ENCODE results near the gene SH2D3C.

SH2D3C gene

DNA sequence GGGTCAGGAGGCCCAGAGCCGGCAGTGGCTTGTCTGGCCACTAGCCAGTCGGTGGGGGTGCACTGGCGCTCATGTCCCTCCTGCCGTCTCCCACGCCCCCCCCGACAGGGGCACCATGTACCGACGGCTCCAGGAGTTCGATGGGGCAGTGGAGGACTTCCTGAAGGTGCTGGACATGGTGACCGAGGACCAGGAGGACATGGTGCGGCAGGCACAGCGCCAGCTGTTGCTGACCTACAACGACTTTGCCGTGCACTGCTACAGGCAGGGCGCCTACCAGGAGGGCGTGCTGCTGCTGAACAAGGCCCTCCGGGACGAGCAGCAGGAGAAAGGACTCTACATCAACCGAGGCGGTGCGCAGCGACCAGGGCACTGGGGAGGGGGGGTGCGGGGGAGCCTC is 54.5 kb downstream of the SH2D3C start:
- Mint-ChIP-seq H3K36me3 (ENCODE audit: low read depth) (no peaks in the 10 kb centered on the region), H3K4me1 (no peaks in the 10 kb centered on the region), H3K27me3 (ENCODE audit: low read depth) (peaks cover 8% of the 10 kb centered on the region), H3K9me3 (no peaks in the 10 kb centered on the region), H3K4me3 (no peak overlapping the region), H3K27ac (no peak overlapping the region)
- no peak for TF ChIP-seq CTCF (IDR thresholded peaks at IDR 0.05; ENCODE audit: unreplicated experiment in 3 of 3)

GRCh38 chr9:127723444-127723843 is 55.0 kb downstream of the SH2D3C start:
- Mint-ChIP-seq H3K36me3 (ENCODE audit: low read depth) (no peaks in the 10 kb centered on the region), H3K27ac (no peak overlapping the region), H3K4me1 (no peaks in the 10 kb centered on the region), H3K27me3 (ENCODE audit: low read depth) (peaks cover 8% of the 10 kb centered on the region), H3K9me3 (no peaks in the 10 kb centered on the region), H3K4me3 (no peak overlapping the region)
- TF ChIP-seq CTCF (IDR thresholded peaks at IDR 0.05; ENCODE audit: unreplicated experiment in 3 of 3), result no peak

DNA sequence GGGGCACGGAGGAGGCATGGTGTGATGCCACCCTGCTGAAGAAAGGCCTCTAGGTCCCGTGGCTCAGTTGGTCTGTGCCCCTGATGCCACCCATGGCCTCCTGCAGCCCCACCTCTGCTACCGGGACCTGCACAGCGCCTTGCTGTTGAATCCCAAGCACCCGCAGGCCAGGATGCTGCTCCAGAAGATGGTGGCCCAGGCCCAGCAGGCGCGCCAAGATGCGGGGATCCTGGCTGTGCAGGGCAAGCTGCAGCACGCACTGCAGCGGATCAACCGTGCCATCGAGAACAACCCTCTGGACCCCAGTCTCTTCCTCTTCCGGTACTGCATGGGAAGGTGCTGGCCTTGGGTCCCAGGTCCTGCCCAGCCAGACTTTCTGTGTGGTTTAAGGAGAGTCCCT is 55.5 kb downstream of the SH2D3C start:
- Mint-ChIP-seq H3K27ac (no peak overlapping the region), H3K4me1 (no peaks in the 10 kb centered on the region), H3K36me3 (ENCODE audit: low read depth) (no peaks in the 10 kb centered on the region), H3K27me3 (ENCODE audit: low read depth) (peaks cover 8% of the 10 kb centered on the region), H3K4me3 (no peak overlapping the region), H3K9me3 (no peaks in the 10 kb centered on the region)
- TF ChIP-seq CTCF (IDR thresholded peaks at IDR 0.05; ENCODE audit: unreplicated experiment in 3 of 3), result no peak

GRCh38 chr9:127722055-127722745 is 56.3 kb downstream of the SH2D3C start:
- Mint-ChIP-seq H3K27ac (no peak overlapping the region), H3K9me3 (no peaks in the 10 kb centered on the region), H3K27me3 (ENCODE audit: low read depth) (peaks cover 8% of the 10 kb centered on the region), H3K4me3 (no peak overlapping the region), H3K36me3 (ENCODE audit: low read depth) (no peaks in the 10 kb centered on the region), H3K4me1 (no peaks in the 10 kb centered on the region)
- no peak for TF ChIP-seq CTCF (IDR thresholded peaks at IDR 0.05; ENCODE audit: unreplicated experiment in 3 of 3)

- H3K27me3 Mint-ChIP-seq (ENCODE audit: low read depth), result peaks cover 8% of the 10 kb centered on the region
- no peaks in the 10 kb centered on the region for H3K9me3 Mint-ChIP-seq
- no peaks in the 10 kb centered on the region for H3K4me1 Mint-ChIP-seq
- H3K4me3 Mint-ChIP-seq, result no peak overlapping the region
- TF ChIP-seq CTCF (IDR thresholded peaks at IDR 0.05; ENCODE audit: unreplicated experiment in 3 of 3), result no peak
- no peaks in the 10 kb centered on the region for H3K36me3 Mint-ChIP-seq (ENCODE audit: low read depth)
- H3K27ac Mint-ChIP-seq, result no peak overlapping the region
These were observed 57.1 kb downstream of the SH2D3C start for GRCh38 chr9:127721391-127721821.

GRCh38 chr9:127720865-127721227 is 57.6 kb downstream of the SH2D3C start:
- H3K4me1 Mint-ChIP-seq, result peaks cover 4% of the 10 kb centered on the region
- H3K27ac Mint-ChIP-seq, result no peak overlapping the region
- H3K36me3 Mint-ChIP-seq (ENCODE audit: low read depth), result no peaks in the 10 kb centered on the region
- H3K4me3 Mint-ChIP-seq, result no peak overlapping the region
- peaks cover 8% of the 10 kb centered on the region for H3K27me3 Mint-ChIP-seq (ENCODE audit: low read depth)
- no peak for TF ChIP-seq CTCF (IDR thresholded peaks at IDR 0.05; ENCODE audit: unreplicated experiment in 3 of 3)
- H3K9me3 Mint-ChIP-seq, result no peaks in the 10 kb centered on the region
